Astrocyte of the hippocampus (primary cell): Measurements from ENCODE around the gene RDX.
A peak's percentile ranks its signal among the peaks of the same experiment; 100 is the strongest.

Experiments
- DNase-seq: peaks from one replicate; pipeline ENCODE4 v3.0.0; 2011; ENCODE audit warnings: low read depth, low spot score

Gene RDX

GRCh38 chr11:110131386-110132123, 164.9 kb downstream of the RDX start:
- DNase-seq: peak; percentile 17

GRCh38 chr11:110130642-110131238, 165.7 kb downstream of the RDX start:
- DNase-seq: peak; percentile 85

- peak; percentile 50 for DNase-seq
These were observed 168.3 kb downstream of the RDX start for GRCh38 chr11:110128161-110128560.

GRCh38 chr11:110126936-110127335, 169.5 kb downstream of the RDX start:
- peak; percentile 29 for DNase-seq

- DNase-seq: peak; percentile 31
These were observed 170.8 kb downstream of the RDX start for GRCh38 chr11:110125632-110126031.
